ENCODE results near the gene COL15A1.

Gene COL15A1

DNA sequence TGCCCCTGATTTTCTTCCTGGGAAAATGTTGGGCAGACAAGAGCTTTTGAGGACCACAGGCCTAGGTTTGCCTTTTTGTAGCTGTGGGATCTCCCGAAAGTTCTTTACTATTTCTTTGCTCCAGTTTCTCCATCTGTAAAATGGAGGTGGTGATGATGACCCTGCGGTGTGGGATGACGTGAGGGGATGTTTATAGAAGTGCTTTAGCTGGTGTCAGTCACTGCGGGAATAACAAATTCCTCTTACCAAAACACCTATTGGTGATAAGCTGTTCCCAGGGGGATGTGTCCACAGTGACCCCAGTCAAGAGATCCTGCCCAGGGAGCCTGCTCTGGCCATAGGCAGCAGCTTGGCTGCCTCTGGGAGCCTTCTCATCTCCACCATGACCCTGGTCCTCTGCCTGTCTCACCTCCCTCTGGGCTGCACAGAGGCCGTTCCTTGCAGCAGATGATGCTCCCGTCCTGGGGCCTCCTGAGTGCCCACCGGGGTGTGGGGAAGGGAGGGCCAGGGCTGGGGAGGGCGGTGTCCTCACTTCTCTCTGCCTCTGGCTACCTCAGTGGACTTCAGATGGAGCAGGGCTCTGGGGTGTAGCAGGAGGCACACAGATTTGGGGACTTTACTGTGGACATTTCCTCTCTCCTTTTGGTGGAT lies 77.2 kb downstream of the COL15A1 start:
- TF ChIP-seq TAF1 (IDR thresholded peaks at IDR 0.05; ENCODE audit: borderline replicate concordance, insufficient read depth, low read length), result no peak
- TF ChIP-seq, protein P1, sequence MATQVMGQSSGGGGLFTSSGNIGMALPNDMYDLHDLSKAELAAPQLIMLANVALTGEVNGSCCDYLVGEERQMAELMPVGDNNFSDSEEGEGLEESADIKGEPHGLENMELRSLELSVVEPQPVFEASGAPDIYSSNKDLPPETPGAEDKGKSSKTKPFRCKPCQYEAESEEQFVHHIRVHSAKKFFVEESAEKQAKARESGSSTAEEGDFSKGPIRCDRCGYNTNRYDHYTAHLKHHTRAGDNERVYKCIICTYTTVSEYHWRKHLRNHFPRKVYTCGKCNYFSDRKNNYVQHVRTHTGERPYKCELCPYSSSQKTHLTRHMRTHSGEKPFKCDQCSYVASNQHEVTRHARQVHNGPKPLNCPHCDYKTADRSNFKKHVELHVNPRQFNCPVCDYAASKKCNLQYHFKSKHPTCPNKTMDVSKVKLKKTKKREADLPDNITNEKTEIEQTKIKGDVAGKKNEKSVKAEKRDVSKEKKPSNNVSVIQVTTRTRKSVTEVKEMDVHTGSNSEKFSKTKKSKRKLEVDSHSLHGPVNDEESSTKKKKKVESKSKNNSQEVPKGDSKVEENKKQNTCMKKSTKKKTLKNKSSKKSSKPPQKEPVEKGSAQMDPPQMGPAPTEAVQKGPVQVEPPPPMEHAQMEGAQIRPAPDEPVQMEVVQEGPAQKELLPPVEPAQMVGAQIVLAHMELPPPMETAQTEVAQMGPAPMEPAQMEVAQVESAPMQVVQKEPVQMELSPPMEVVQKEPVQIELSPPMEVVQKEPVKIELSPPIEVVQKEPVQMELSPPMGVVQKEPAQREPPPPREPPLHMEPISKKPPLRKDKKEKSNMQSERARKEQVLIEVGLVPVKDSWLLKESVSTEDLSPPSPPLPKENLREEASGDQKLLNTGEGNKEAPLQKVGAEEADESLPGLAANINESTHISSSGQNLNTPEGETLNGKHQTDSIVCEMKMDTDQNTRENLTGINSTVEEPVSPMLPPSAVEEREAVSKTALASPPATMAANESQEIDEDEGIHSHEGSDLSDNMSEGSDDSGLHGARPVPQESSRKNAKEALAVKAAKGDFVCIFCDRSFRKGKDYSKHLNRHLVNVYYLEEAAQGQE (IDR thresholded peaks at IDR 0.05; ENCODE audit: insufficient read depth in 1 of 2, low read depth in 2 of 2, low read length in 2 of 2), result no peak

DNA sequence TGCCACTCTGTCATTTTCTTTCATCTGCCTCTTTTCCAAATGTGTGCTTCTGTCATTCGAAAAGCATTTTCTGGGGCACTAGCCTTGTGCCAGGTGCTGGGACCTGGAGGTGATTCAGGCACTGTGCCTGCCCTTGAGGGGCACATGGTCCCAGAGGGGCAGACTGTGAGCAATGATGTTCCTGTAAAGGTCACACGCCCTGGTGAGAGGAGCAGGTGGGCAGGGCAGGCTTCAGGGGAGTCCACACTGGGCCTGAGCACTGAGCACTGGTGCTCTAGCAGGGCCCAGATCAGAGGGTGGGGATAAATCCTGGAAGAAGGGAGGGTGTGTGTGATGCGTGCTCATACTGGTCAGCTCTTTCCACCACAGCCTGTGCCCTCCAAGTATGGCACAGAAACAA lies 77.8 kb downstream of the COL15A1 start:
- TF ChIP-seq FOXP2 (optimal IDR thresholded peaks at IDR 0.05; ENCODE audit: borderline replicate concordance, extremely low read depth, extremely low read length, insufficient read depth) (no peak), POLR2AphosphoS5 (IDR thresholded peaks at IDR 0.05; ENCODE audit: low read depth, low read length) (no peak)

DNA sequence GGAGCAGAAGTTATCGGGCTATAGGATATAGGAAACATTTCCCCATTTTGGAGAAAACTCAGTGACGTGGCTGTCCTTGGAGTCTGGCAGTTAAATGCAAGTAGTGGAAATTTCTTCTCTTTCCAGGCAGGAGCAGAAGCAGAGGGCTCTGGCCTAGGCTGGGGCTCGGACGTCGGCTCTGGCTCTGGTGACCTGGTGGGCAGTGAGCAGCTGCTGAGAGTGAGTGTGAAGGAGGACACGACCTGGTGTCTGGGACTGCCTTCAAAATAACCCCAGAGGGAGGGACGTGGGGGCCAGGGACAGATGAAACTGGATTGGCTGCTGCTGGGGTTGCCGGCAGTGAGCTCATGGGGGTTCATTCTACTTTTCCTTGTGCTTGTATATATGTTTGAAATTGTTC lies 79.5 kb downstream of the COL15A1 start:
- TF ChIP-seq, protein P1 (IDR thresholded peaks at IDR 0.05; ENCODE audit: insufficient read depth in 1 of 2, low read depth in 2 of 2, low read length in 2 of 2), result no peak
- no peak for TF ChIP-seq POLR2AphosphoS5 (IDR thresholded peaks at IDR 0.05; ENCODE audit: low read depth, low read length)
- TF ChIP-seq FOXP2 (optimal IDR thresholded peaks at IDR 0.05; ENCODE audit: borderline replicate concordance, extremely low read depth, extremely low read length, insufficient read depth), result no peak
- no peak for TF ChIP-seq SIN3A (IDR thresholded peaks at IDR 0.05; ENCODE audit: borderline replicate concordance, insufficient read depth, low read length)
- TF ChIP-seq TAF1 (IDR thresholded peaks at IDR 0.05; ENCODE audit: borderline replicate concordance, insufficient read depth, low read length), result no peak

DNA sequence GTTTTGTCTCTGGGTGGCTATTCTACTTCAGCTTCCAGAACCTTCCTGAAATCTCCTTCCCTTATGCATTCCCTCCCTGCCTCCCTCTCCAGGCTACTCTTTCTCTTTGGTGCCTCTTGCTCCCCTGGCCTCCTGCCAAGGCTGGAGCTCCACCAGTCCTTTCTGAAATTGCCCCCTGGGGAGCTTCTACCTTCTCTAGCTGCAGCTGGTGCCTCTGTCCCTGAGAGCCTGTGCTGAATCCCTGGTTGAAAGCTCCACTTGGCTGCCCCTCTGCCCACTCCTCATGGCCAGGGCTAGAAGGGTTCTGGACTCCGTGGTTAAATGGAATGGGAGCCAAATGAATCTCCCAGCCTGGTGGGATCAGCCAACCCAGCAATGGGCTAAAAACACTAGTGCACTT lies 80.1 kb downstream of the COL15A1 start:
- no peak for TF ChIP-seq POLR2AphosphoS5 (IDR thresholded peaks at IDR 0.05; ENCODE audit: low read depth, low read length)
- no peak for TF ChIP-seq FOXP2 (optimal IDR thresholded peaks at IDR 0.05; ENCODE audit: borderline replicate concordance, extremely low read depth, extremely low read length, insufficient read depth)
- TF ChIP-seq, protein P1 (IDR thresholded peaks at IDR 0.05; ENCODE audit: insufficient read depth in 1 of 2, low read depth in 2 of 2, low read length in 2 of 2), result peak in 1 of 2 experiments; percentile 14; a peak in 2 of 4 replicates
- no peak for TF ChIP-seq TAF1 (IDR thresholded peaks at IDR 0.05; ENCODE audit: borderline replicate concordance, insufficient read depth, low read length)
- TF ChIP-seq SIN3A (IDR thresholded peaks at IDR 0.05; ENCODE audit: borderline replicate concordance, insufficient read depth, low read length), result no peak

DNA sequence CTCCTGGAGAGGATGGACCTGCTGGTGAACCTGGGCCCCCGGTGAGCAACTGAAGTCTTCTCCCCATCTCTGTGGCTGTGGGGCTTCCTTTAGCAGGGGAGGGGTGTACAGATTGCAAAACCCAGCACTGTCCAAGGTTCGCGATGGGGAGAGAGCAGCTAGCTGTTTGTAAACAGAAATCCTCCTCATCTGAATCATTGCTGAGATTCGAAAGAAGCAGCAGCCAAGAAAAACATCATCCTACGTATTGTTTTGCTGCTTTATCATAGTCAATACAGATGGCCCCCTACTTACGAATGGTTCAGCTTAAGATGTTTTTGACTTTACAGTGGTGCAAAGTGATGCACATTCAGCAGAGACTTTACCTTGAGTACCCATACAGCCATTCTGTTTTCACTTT lies 81.3 kb downstream of the COL15A1 start:
- TF ChIP-seq, protein P1 (IDR thresholded peaks at IDR 0.05; ENCODE audit: insufficient read depth in 1 of 2, low read depth in 2 of 2, low read length in 2 of 2), result no peak
- TF ChIP-seq POLR2AphosphoS5 (IDR thresholded peaks at IDR 0.05; ENCODE audit: low read depth, low read length), result no peak
- no peak for TF ChIP-seq SIN3A (IDR thresholded peaks at IDR 0.05; ENCODE audit: borderline replicate concordance, insufficient read depth, low read length)
- no peak for TF ChIP-seq FOXP2 (optimal IDR thresholded peaks at IDR 0.05; ENCODE audit: borderline replicate concordance, extremely low read depth, extremely low read length, insufficient read depth)
- no peak for TF ChIP-seq TAF1 (IDR thresholded peaks at IDR 0.05; ENCODE audit: borderline replicate concordance, insufficient read depth, low read length)
